GM21786 (cell line): Measurements from ENCODE around the gene INAFM1.

ENCODE experiments used
- ATAC-seq: cut with Tn5 transposase; IDR thresholded peaks from one replicate; pipeline ENCODE4 v1.9.1; 2021; ENCODE audit not compliant: unreplicated experiment

Gene INAFM1

GRCh38 chr19:47309038-47309437 lies 34.4 kb downstream of the INAFM1 start:
- ATAC-seq, result no peak

- ATAC-seq, result no peak
Observed at GRCh38 chr19:47309608-47310007, 34.9 kb downstream of the INAFM1 start, which contains the start of gene C5AR1. Gene C5AR1, plus strand, starts transcription at chr19:47309861. Its CDS starts 35 bp downstream, at chr19:47309896.

- ATAC-seq, result no peak
Observed at GRCh38 chr19:47310323-47310722, 35.6 kb downstream of the INAFM1 start.

- no peak for ATAC-seq
Observed at GRCh38 chr19:47310819-47311218, 36.1 kb downstream of the INAFM1 start.

GRCh38 chr19:47312366-47313006 lies 37.8 kb downstream of the INAFM1 start:
- ATAC-seq, result no peak

- ATAC-seq, result no peak
Observed at GRCh38 chr19:47313754-47314295, 39.1 kb downstream of the INAFM1 start.

GRCh38 chr19:47315125-47315821 lies 40.6 kb downstream of the INAFM1 start:
- ATAC-seq, result no peak

DNA sequence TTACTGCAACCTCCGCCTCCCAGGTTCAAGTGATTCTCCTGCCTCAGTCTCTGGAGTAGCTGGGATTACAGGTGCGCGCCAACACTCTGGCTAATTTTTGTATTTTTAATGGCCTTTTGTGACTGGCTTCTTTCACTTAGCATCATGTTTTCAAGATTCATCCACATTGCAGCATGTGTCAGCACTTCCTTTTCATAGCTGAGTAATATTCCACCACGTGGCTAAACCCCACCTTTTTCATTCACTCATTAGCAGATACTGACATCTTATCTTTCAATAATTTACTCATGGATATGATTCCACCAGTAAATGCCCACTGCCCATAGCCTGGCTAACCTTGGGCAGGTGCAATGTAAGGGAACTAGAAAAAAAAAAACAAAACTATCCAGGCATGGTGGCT lies 41.8 kb downstream of the INAFM1 start:
- ATAC-seq, result no peak

- ATAC-seq, result no peak
Observed at GRCh38 chr19:47319923-47320871, 45.5 kb downstream of the INAFM1 start.

DNA sequence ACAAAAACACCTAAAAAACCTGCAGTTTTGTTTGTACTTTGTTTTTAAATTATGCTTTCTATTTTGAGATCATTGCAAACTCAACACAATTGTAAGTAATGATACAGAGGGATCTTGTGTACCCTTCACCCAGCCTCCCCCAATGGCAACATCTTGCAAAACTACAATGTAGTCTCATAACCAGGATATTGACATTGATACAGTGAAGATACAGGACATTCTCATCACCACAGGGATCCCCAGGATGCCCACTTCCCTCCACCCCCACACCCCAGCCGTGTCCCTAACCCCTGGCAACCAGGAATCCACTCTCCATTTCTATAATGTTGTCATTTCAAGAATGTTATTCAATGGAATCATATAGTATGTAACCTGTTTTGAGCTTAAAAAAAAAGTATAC lies 46.9 kb downstream of the INAFM1 start:
- no peak for ATAC-seq

GRCh38 chr19:47322058-47322457 lies 47.4 kb downstream of the INAFM1 start:
- ATAC-seq, result no peak

GRCh38 chr19:47323409-47323808 lies 48.7 kb downstream of the INAFM1 start:
- ATAC-seq, result no peak

- no peak for ATAC-seq
Observed at GRCh38 chr19:47323872-47324271, 49.2 kb downstream of the INAFM1 start.

GRCh38 chr19:47324502-47324901 lies 49.8 kb downstream of the INAFM1 start:
- ATAC-seq, result no peak
